NCI-H82 treated with DMSO at 0.1 percent for 48 hours (cell line): Measurements from ENCODE around the gene GPRIN3.
A peak's percentile ranks its signal among the peaks of the same experiment; 100 is the strongest.
"Not testable (repeated sequence)": the region's sequence is repeated elsewhere in the genome, so short reads cannot be mapped to it uniquely, and the experiment has no call there.

ENCODE experiments used
- DNase-seq: peaks from one replicate; lab custom pipeline; 2025; ENCODE audit not compliant: unreplicated experiment; lab: John Stamatoyannopoulos, UW

The GPRIN3 gene

GRCh38 chr4:89314291-89314690, 6.7 kb upstream of the GPRIN3 start:
- DNase-seq: no peak

DNA sequence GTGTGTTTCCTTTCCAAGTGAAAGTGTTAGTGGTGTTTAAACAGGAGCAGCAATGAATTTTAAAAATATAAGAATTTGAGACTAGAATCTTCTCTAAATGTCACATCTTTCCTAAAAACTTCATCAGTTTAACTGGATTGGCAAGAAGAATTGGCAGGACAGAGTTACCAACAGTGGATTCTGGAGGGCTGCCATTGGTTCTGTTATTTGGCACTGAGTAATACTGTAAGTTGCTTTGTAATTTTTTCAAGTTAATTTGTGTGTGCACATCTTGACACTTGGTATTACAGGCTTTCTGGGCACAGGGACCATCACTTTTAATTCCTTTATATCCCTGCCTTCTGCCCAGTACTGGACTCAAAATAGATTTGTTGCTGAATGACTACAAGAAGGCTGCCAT, 4.5 kb upstream of the GPRIN3 start:
- DNase-seq: no peak

DNA sequence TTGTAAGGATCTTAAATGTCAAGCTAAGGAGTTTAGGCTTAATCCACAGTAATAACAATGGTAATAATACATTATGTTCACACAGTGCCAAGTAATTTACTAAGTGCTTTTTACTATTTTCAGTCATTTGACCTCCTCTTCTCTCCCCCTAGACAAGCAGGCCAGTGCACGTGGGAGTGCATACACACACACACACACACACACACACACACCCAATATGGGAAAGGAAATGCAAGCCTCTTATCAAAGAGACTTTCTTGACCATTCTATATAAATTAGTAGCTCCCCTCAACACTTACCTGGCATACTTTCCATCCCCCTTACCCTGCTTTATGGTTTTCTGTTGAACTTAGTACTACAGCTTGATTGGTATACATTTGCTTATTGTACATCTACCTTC, 3.8 kb upstream of the GPRIN3 start:
- DNase-seq: no peak

GRCh38 chr4:89309154-89309553, 1.6 kb upstream of the GPRIN3 start:
- DNase-seq: not testable (repeated sequence)

DNA sequence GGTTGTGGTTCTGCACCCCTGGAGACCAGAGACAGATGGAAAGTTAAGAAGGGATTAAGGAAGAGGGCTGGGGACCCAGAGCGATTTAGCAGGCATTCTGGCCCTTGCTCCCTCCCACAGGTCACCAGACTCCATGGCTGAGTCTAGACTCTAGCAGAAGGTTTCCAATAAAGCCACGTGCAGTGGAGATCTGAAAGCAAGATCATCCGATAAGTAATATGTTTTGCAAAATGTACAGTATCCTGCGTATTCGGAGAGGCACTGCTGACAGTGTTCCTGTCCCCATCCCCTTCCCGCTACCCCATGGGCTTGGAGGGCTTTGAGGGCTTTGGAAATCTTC, 531 bp upstream of the GPRIN3 start:
- peak; percentile 98 for DNase-seq

DNA sequence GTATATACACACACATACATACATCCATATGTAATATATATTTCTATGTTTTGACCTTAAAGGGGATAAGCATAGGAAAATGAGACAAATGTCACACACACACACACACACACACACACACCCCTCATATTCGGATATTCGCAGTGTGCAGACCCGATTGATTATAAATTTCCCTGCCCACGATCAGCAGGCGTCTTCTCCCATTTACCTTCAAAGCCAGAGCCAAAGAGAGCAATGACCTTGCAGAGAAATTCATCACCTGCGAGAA, 488 bp downstream of the GPRIN3 start:
- DNase-seq: no peak

DNA sequence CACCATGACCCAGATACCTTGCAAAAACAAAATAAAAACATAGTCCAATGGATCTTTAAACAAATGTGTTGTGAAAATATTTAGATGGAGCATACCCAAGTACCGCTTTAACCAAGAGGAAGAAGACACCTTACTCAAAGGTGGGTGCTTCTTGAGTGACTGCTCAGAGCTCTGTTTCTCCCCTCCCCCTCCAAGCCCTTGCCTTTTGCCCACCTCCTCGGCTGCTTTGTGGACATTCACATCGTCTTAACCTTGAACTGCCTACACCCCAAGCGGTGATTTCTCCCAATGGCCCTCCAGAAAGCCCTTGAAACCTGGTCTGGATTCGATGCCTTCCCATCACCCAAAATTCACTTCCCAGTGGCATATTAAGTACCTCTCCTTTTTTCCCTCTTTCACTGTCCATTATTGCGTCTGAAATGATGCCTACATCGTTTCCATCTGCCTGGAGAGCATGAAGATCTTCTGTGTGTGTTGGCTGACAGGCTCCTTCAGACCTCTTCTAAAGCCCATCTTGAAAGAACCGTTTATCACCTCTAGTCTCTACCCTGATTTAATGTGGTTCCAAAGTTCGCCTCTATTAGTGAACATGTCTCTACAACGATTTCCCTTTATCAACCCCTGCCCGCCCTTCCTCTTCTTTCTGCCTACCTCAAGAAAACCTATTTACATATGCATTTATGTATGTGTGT, 968 bp downstream of the GPRIN3 start:
- DNase-seq: peak; percentile 28

DNA sequence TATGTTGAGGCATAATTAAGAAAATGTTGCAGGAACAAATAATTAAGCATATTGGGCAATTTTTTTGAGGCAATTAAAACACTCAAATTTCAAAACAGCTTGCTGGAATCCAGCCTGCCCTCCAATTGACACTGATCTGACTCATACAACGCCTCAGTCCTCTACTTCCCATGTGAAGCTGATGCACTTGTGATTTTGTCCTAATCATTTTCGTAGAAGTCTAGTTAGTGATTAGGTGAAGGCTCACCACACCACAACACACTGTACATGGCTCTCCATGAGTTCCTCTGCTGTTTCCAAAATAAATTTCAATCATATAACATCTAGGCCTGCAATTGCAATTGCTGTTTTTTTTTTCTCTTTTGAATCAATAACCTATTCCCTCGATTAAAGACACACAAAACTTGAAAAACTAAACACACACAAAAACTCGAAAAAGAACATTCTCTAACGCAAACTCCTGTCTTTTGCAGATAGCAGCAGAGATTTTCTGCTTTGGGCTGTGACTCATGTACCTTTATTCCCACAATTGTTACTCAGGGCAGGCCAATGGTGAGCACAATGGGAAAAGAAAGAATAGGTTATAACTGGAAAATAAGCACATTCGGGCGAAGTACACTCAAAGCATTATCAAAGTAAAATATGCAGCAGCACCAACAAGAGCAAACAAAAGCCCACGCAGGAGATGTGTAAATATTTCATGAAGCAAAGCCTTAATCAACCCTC, 1.7 kb downstream of the GPRIN3 start:
- no peak for DNase-seq

DNA sequence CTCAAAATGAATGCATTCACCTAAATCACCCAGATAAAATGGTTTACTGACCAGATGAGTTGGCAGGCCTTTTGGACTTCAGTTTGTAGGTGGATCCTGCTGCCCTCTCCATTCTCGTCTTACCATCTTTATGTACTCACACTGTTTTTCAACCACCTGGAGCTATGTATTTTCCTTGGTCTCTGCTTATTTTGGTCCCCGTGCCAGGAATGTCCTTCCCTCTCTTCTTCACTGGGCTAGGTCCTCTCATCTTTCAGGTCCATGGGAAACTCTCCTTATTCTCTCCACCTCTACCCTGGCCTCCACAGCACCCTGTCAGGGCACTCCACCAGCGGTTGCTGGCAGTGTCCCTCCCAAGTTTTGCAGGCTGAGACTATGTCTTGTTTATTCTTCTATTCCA, 2.6 kb downstream of the GPRIN3 start:
- no peak for DNase-seq

GRCh38 chr4:89303814-89304388, 3.7 kb downstream of the GPRIN3 start:
- DNase-seq: no peak

DNA sequence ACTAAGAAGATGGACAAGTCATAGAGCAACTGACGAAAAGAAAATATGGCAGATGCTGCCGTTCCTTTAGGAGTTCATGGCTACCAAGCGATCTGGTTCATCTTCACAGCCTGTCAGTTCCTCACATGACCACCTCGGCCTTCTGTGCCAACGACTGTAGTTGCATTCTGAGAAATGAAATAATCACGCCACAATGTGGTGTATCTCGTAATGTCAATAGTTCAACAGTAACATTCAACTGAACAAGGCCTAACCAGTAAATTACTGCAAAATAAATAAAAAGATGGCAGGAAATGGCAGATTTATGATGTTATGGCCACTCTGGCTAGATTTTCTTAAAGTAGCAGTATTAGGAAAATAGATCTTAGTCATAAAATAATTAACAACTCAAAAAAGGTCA, 4.4 kb downstream of the GPRIN3 start:
- DNase-seq: peak; percentile 15

- DNase-seq: no peak
Measured at GRCh38 chr4:89301902-89302301, 5.7 kb downstream of the GPRIN3 start.

DNA sequence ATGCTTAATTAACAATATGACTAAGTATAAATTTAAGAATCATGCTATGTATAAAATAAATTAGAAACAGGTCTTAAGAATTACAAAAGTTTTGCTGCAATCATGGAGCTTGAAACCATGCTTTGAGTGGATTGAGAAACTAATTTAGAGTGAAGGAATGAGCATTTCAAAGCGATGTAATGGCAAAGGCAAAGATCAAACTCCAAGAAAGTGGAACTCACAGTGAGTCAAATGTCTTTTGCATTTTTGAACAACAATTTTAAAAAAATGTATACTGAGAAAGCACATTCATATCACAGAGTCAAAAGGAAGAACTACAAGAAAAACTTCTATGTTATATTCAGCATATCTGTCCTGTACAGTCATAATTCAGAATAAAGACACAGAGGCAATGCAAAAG, 6.6 kb downstream of the GPRIN3 start:
- no peak for DNase-seq

- no peak for DNase-seq
Measured at GRCh38 chr4:89300499-89300898, 7.1 kb downstream of the GPRIN3 start.

GRCh38 chr4:89300060-89300459, 7.5 kb downstream of the GPRIN3 start:
- no peak for DNase-seq

DNA sequence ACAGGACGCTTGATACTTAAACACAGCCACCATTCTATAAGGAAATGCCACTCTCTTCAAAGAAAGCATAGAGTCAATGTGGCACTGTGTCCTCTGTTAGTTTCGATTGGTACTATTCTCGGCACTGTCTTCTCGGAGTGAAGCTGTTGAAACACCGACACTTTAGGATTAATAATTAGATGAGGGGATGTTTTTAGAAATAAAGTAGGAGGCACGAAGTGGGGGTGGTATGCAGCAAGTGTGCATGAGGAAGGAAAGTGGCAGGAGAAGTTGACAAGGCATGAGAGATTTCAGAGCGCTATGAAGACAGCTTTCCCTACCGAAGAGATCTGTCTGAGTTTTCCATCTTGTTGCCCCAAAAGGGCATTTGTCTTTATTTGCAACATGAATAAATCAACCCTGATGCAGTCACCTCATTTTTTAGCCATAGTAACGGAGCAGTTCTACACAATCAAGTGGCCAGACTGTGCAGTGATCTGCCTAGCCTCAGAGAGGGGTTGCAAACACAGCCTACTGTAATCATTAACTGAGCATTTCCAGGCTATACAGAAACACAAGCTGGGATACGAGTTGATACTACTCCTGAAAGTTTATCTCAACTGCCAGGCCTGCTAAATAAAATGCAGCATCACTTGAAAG, 8.3 kb downstream of the GPRIN3 start:
- DNase-seq: no peak

- peak; percentile 15 for DNase-seq
Measured at GRCh38 chr4:89298788-89299152, 8.8 kb downstream of the GPRIN3 start.

GRCh38 chr4:89298155-89298554, 9.4 kb downstream of the GPRIN3 start:
- no peak for DNase-seq

- DNase-seq: no peak
Measured at GRCh38 chr4:89296896-89297295, 10.7 kb downstream of the GPRIN3 start.

- no peak for DNase-seq
Measured at GRCh38 chr4:89296399-89296798, 11.2 kb downstream of the GPRIN3 start.

DNA sequence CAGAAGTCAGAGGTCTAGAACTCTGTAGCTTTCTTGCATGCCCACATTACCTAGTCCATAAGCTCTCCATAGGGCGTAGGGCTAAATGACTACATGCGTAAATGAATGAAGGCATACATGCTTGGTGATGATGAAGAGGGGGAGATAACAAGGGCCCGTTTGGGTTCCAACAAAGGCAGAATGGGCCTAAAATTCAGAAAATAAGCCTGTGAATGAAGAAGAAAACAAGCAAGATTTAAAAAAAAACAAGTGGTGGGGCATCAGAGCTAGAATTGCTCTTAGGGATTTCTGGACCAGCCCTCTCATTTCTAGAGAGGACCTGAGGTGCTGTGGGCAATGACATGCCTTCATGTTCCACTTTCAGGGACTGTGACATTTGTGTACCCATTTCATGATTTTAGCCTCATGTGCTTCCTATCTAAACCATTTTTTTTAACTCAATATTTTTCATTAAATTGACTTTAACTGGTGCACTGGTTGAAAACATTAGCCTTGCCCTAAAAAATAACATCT, 12.1 kb downstream of the GPRIN3 start:
- no peak for DNase-seq

- DNase-seq: no peak
Measured at GRCh38 chr4:89294573-89295269, 12.9 kb downstream of the GPRIN3 start.
